Bronchial epithelial cell (primary cell): Measurements from ENCODE around the gene MRM2. TPM values are rescaled to one million over a fixed set of nuclear protein-coding genes. Genes with fewer than 3 reads are reported as not detected.

Experiments
- DNase-seq: peaks from one replicate; pipeline ENCODE4 v3.0.0-alpha.2; 2010; ENCODE audit warnings: low read depth
- FAIRE-seq: peaks from 2 replicates; lab custom pipeline; 2011; peaks lifted over from hg19 to GRCh38; lab: Jason Lieb, UNC
- H3K27me3 ChIP-seq: 2 replicates; pipeline ENCODE4 v1.5.1; 2011; ENCODE audit warnings: low read length; ENCODE audit not compliant: control insufficient read depth, insufficient read depth
- H3K36me3 ChIP-seq: 2 replicates; pipeline ENCODE4 v1.5.1; 2011; ENCODE audit warnings: low read length; ENCODE audit not compliant: control insufficient read depth, insufficient read depth
- H3K4me3 ChIP-seq: 2 replicates; pipeline ENCODE4 v1.5.1; 2011; ENCODE audit warnings: mild to moderate bottlenecking, low read depth, low read length, control low read depth
- total RNA-seq: library from RNA; depleted of rRNA; stranded (reverse); fragments of >200 nt; gene quantifications from 2 replicates; pipeline ENCODE4 v1.2.1, GENCODE V29; 2014
- TF ChIP-seq, protein P1 (sequence below): IDR thresholded peaks from 2 replicates; pipeline ENCODE4 v1.5.1; 2011; ENCODE audit warnings: mild to moderate bottlenecking, moderate library complexity, low read length, control low read depth, inconsistent platforms; ENCODE audit not compliant: insufficient read depth, severe bottlenecking

The MRM2 gene
- total RNA-seq, 1 donor from 2014 or later = 21.1 TPM

DNA sequence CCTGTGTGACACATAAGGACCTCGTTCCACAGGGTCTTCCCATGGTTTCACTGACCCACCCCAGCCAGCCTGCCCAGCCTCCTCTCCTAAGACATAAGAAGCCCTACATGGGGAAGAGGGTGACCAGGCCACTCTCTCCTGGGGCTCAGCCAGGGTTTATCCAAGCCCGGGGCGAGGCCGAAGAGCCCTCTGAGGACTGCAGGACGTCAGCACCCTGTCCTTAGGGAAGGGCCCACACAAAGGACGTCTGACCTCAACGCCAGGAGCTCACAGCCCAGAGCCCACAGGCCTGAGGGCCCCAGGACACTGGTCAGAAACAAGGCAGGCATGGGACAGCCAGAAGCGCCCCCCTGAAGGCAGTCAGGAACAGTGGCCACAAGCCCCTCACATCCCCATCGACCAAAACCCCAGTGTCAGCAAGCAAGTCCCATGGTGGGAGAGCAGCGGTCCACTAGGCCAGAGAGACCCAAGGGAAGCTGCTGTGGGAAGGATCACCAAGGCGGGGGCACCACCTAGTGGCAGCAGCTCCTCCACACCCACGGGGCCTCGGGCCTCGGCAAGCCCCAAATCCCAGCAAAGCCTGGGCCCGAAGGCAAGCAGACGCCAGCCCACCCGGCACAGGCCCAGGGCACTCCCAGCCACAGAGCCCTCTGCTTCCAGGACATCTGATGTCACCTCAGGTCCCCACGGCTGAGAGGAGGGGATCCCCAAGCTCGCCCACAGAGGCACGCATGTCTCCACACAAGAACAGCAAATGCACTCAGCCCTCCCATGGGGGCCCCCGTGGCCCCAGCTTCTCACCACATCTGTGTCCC lies 32.7 kb downstream of the MRM2 start:
- Histone ChIP-seq H3K36me3 (peaks cover 12% of the 10 kb centered on the region), H3K4me3 (no peak overlapping the region), H3K27me3 (no peaks in the 10 kb centered on the region)
- DNase-seq = no peak
- no peak for FAIRE-seq
- TF ChIP-seq, protein P1, sequence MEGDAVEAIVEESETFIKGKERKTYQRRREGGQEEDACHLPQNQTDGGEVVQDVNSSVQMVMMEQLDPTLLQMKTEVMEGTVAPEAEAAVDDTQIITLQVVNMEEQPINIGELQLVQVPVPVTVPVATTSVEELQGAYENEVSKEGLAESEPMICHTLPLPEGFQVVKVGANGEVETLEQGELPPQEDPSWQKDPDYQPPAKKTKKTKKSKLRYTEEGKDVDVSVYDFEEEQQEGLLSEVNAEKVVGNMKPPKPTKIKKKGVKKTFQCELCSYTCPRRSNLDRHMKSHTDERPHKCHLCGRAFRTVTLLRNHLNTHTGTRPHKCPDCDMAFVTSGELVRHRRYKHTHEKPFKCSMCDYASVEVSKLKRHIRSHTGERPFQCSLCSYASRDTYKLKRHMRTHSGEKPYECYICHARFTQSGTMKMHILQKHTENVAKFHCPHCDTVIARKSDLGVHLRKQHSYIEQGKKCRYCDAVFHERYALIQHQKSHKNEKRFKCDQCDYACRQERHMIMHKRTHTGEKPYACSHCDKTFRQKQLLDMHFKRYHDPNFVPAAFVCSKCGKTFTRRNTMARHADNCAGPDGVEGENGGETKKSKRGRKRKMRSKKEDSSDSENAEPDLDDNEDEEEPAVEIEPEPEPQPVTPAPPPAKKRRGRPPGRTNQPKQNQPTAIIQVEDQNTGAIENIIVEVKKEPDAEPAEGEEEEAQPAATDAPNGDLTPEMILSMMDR = peak; percentile 87

- DNase-seq (no peak), FAIRE-seq (no peak)
- no peak overlapping the region for H3K4me3 ChIP-seq
- peaks cover 10% of the 10 kb centered on the region for H3K36me3 ChIP-seq
- TF ChIP-seq, protein P1 = no peak
- no peaks in the 10 kb centered on the region for H3K27me3 ChIP-seq
These were observed 33.3 kb downstream of the MRM2 start for GRCh38 chr7:2208712-2209111.

- FAIRE-seq (no peak), DNase-seq (no peak)
These were observed 36.8 kb downstream of the MRM2 start for GRCh38 chr7:2205036-2205780.

DNA sequence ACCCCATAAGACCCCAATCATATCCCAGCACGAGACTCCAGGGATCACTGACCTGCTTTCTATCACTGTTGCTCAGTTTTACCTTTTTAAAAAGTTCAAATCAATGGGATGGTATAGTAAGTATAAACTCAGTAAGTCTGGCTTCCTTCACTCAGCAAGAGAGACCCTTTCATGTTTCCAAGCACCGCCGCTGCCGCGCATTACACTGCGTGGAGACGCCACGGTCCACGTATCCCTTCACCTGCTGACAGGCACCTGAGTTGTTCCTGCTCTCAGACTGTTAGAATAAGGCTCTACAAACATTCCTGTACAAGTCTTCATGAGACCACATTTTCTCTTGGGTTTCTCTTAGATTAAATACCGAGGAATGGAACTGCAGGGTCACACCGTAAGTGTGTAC lies 37.6 kb downstream of the MRM2 start:
- H3K27me3 ChIP-seq = no peaks in the 10 kb centered on the region
- DNase-seq = no peak
- H3K36me3 ChIP-seq = peaks cover 8% of the 10 kb centered on the region
- no peak overlapping the region for H3K4me3 ChIP-seq
- TF ChIP-seq, protein P1 = no peak
- FAIRE-seq = no peak

More at GRCh38 chr7:2205036-2205780, 36.8 kb downstream of the MRM2 start:
- Histone ChIP-seq H3K36me3 (peaks cover 6% of the 10 kb centered on the region), H3K27me3 (no peaks in the 10 kb centered on the region), H3K4me3 (no peak overlapping the region)
- TF ChIP-seq, protein P1 = no peak

DNA sequence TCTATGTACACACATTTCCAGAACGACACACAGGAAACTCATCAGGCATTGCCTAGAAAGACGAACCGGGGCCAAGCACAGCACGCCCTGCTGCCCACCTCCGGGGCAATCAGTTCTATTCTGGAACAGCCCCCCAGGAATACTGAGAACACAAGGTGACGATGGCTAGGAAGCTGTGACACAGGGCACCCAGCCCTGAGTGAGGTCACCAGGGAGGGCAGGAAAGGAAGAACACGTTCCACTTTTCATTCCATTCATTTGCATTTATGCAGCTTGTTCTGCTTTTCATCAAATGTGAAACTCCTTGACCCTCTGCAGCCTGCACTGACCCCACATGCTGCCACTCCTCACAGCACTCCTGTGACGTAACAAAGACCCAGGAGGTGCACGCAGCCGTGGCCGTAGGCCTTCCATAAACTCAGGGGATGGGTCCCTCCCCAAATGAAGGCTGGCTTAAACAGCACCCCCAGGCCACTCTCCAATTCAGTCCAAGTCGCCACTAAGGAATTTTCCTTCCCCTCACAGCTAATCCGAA lies 38.2 kb downstream of the MRM2 start:
- DNase-seq (no peak), FAIRE-seq (no peak)
- H3K36me3 ChIP-seq = peaks cover 7% of the 10 kb centered on the region
- no peak overlapping the region for H3K4me3 ChIP-seq
- TF ChIP-seq, protein P1 = no peak
- H3K27me3 ChIP-seq = no peaks in the 10 kb centered on the region
